Ishikawa (cell line): ENCODE data around the gene PHLDA1.

ENCODE experiments used
- CEBPB ChIP-seq: IDR thresholded peaks from 2 replicates; pipeline ENCODE4 v1.6.1; 2012
- CREB1 ChIP-seq: IDR thresholded peaks from 2 replicates; pipeline ENCODE4 v1.6.1; 2012; ENCODE audit warnings: low read depth
- EGR1 ChIP-seq: IDR thresholded peaks from 2 replicates; pipeline ENCODE4 v1.6.1; 2012
- EP300 ChIP-seq: IDR thresholded peaks from 2 replicates; pipeline ENCODE4 v1.6.1; 2012; ENCODE audit warnings: borderline replicate concordance
- FOXM1 ChIP-seq: IDR thresholded peaks from 2 replicates; pipeline ENCODE4 v1.6.1; 2012; ENCODE audit warnings: low read depth, borderline replicate concordance
- MAX ChIP-seq: IDR thresholded peaks from 2 replicates; pipeline ENCODE4 v1.6.1; 2012
- NFIC ChIP-seq: IDR thresholded peaks from 2 replicates; pipeline ENCODE4 v1.6.1; 2012
- RAD21 ChIP-seq: IDR thresholded peaks from 2 replicates; pipeline ENCODE4 v1.6.1; 2012; ENCODE audit warnings: low read depth
- REST ChIP-seq: IDR thresholded peaks from 2 replicates; pipeline ENCODE4 v1.6.1; 2012; ENCODE audit warnings: low read depth, mild to moderate bottlenecking
- TAF1 ChIP-seq: IDR thresholded peaks from 2 replicates; pipeline ENCODE4 v1.6.1; 2012; ENCODE audit warnings: low read depth, mild to moderate bottlenecking
- TCF12 ChIP-seq: IDR thresholded peaks from 2 replicates; pipeline ENCODE4 v1.6.1; 2012; ENCODE audit warnings: low read depth
- TEAD4 ChIP-seq: IDR thresholded peaks from 2 replicates; pipeline ENCODE4 v1.6.1; 2012
- USF1 ChIP-seq: IDR thresholded peaks from 2 replicates; pipeline ENCODE4 v1.6.1; 2012
- YY1 ChIP-seq: IDR thresholded peaks from 2 replicates; pipeline ENCODE4 v1.6.1; 2012; ENCODE audit warnings: low read depth

- TF ChIP-seq CREB1 (no peak), EGR1 (no peak), REST (no peak), TCF12 (no peak), YY1 (no peak), EP300 (no peak), CEBPB (no peak), RAD21 (no peak), USF1 (no peak), MAX (no peak), TEAD4 (no peak), TAF1 (no peak), FOXM1 (no peak), NFIC (no peak)
These were observed 37.4 kb downstream of the PHLDA1 start for GRCh38 chr12:75994069-75994740.
